Measurements from ENCODE around the gene DISP3.

DISP3 gene

GRCh38 chr1:11478571-11479374, at the start of gene DISP3:
Gene DISP3 (plus strand): TSS chr1:11479155. CDS start chr1:11500993, 21,838 bp downstream.
- FAIRE-seq, result no peak

GRCh38 chr1:11429226-11429625, 49.7 kb upstream of the DISP3 start:
- FAIRE-seq, result no peak

GRCh38 chr1:11429935-11430334, 49.0 kb upstream of the DISP3 start:
- FAIRE-seq, result no peak

GRCh38 chr1:11431941-11432507, 46.9 kb upstream of the DISP3 start:
- FAIRE-seq, result no peak

- FAIRE-seq, result no peak
Observed at GRCh38 chr1:11432526-11432925, 46.4 kb upstream of the DISP3 start.

GRCh38 chr1:11434501-11434900, 44.5 kb upstream of the DISP3 start:
- FAIRE-seq, result no peak

- no peak for FAIRE-seq
Observed at GRCh38 chr1:11434926-11435325, 44.0 kb upstream of the DISP3 start.

- no peak for FAIRE-seq
Observed at GRCh38 chr1:11438996-11439395, 40.0 kb upstream of the DISP3 start.

GRCh38 chr1:11441211-11441952, 37.6 kb upstream of the DISP3 start:
- no peak for FAIRE-seq

GRCh38 chr1:11443043-11443442, 35.9 kb upstream of the DISP3 start:
- no peak for FAIRE-seq

GRCh38 chr1:11443961-11444658, 34.8 kb upstream of the DISP3 start:
- no peak for FAIRE-seq

- no peak for FAIRE-seq
Observed at GRCh38 chr1:11444907-11445306, 34.0 kb upstream of the DISP3 start.

GRCh38 chr1:11447903-11448302, 31.1 kb upstream of the DISP3 start:
- FAIRE-seq, result no peak

GRCh38 chr1:11448373-11449099, 30.4 kb upstream of the DISP3 start:
- no peak for FAIRE-seq

- FAIRE-seq, result no peak
Observed at GRCh38 chr1:11449100-11449403, 29.9 kb upstream of the DISP3 start.

GRCh38 chr1:11450310-11450709, 28.6 kb upstream of the DISP3 start:
- no peak for FAIRE-seq

- FAIRE-seq, result no peak
Observed at GRCh38 chr1:11453742-11454491, 25.0 kb upstream of the DISP3 start.

- FAIRE-seq, result no peak
Observed at GRCh38 chr1:11455967-11456570, 22.9 kb upstream of the DISP3 start.

GRCh38 chr1:11456965-11457364, 22.0 kb upstream of the DISP3 start:
- no peak for FAIRE-seq

GRCh38 chr1:11458811-11459275, 20.1 kb upstream of the DISP3 start:
- no peak for FAIRE-seq

GRCh38 chr1:11461531-11462137, 17.3 kb upstream of the DISP3 start:
- no peak for FAIRE-seq
